GM18505 (cell line): ENCODE measurements around the gene DRC7.
"Not testable (repeated sequence)": the region's sequence is repeated elsewhere in the genome, so short reads cannot be mapped to it uniquely, and the experiment has no call there.

Experiments used
- ATAC-seq: cut with Tn5 transposase; IDR thresholded peaks from one replicate; pipeline ENCODE4 v1.9.1; 2021; ENCODE audit not compliant: unreplicated experiment
- POLR2A ChIP-seq: IDR thresholded peaks from 4 replicates; pipeline ENCODE4 v1.6.1; 2011; ENCODE audit warnings: borderline replicate concordance; ENCODE audit not compliant: insufficient read depth, insufficient read length; ENCODE audit errors: extremely low read depth

DRC7 gene

GRCh38 chr16:57764341-57765159 lies 69.9 kb downstream of the DRC7 start:
- ATAC-seq = no peak

GRCh38 chr16:57765160-57765728 lies 70.6 kb downstream of the DRC7 start:
- no peak for TF ChIP-seq POLR2A
- ATAC-seq = no peak

More at GRCh38 chr16:57764341-57765159, 69.9 kb downstream of the DRC7 start:
- no peak for TF ChIP-seq POLR2A

- TF ChIP-seq POLR2A = no peak
- ATAC-seq = no peak
Observed at GRCh38 chr16:57766714-57767348, 72.2 kb downstream of the DRC7 start.

GRCh38 chr16:57769541-57770145 lies 75.0 kb downstream of the DRC7 start:
- no peak for ATAC-seq
- TF ChIP-seq POLR2A = no peak

- ATAC-seq = no peak
- TF ChIP-seq POLR2A = no peak
Observed at GRCh38 chr16:57770361-57770760, 75.8 kb downstream of the DRC7 start.

GRCh38 chr16:57771141-57771785 lies 76.7 kb downstream of the DRC7 start:
- no peak for TF ChIP-seq POLR2A

GRCh38 chr16:57773019-57773418 lies 78.4 kb downstream of the DRC7 start:
- TF ChIP-seq POLR2A = no peak
- no peak for ATAC-seq

More at GRCh38 chr16:57771141-57771785, 76.7 kb downstream of the DRC7 start:
- ATAC-seq = no peak

- ATAC-seq = no peak
- no peak for TF ChIP-seq POLR2A
Observed at GRCh38 chr16:57773655-57774295, 79.2 kb downstream of the DRC7 start.

- no peak for ATAC-seq
- TF ChIP-seq POLR2A = no peak
Observed at GRCh38 chr16:57774705-57775285, 80.2 kb downstream of the DRC7 start.

GRCh38 chr16:57775661-57776469 lies 81.3 kb downstream of the DRC7 start:
- ATAC-seq = no peak
- TF ChIP-seq POLR2A = no peak

GRCh38 chr16:57778658-57779057 lies 84.1 kb downstream of the DRC7 start:
- ATAC-seq = no peak
- no peak for TF ChIP-seq POLR2A

- ATAC-seq = not testable (repeated sequence)
Observed at GRCh38 chr16:57779836-57780235, 85.2 kb downstream of the DRC7 start.

GRCh38 chr16:57781349-57781740 lies 86.7 kb downstream of the DRC7 start:
- ATAC-seq = no peak

More at GRCh38 chr16:57781349-57781740, 86.7 kb downstream of the DRC7 start:
- TF ChIP-seq POLR2A = no peak
